WTC11 (cell line): ENCODE results near the gene CACNA1D. TPM values are rescaled to one million over a fixed set of nuclear protein-coding genes. Genes with fewer than 3 reads are reported as not detected.

Experiments
- ATAC-seq: fragments of 200-7000 bp; cut with Tn5 transposase; 2 replicates; pipeline ENCODE4 v1.10.0; 2021; ENCODE audit warnings: mild to moderate bottlenecking, moderate library complexity
- CTCF ChIA-PET: fragments of 300-600 bp; sonication (Branson Sonifier 250); formaldehyde crosslinking; loops from one replicate; lab custom pipeline; 2021; ENCODE audit warnings: antibody characterized with exemption; lab: Charles Lee
- POLR2A ChIA-PET: fragments of 350-600 bp; sonication (Branson Sonifier 250); formaldehyde crosslinking; loops from one replicate; lab custom pipeline; 2021; ENCODE audit warnings: antibody characterized with exemption; lab: Charles Lee
- DNase-seq: peaks from one replicate; pipeline ENCODE4 v3.0.0; 2021; ENCODE audit warnings: low spot score
- H3K27ac Mint-ChIP-seq: 2 replicates; pipeline ENCODE4 v1.8.0; 2021; ENCODE audit warnings: mixed read lengths
- H3K27me3 Mint-ChIP-seq: 2 replicates; pipeline ENCODE4 v1.8.0; 2021; ENCODE audit warnings: low read depth, mild to moderate bottlenecking, moderate library complexity, mixed read lengths
- H3K36me3 Mint-ChIP-seq: 2 replicates; pipeline ENCODE4 v1.8.0; 2021; ENCODE audit warnings: mixed read lengths
- H3K4me1 Mint-ChIP-seq: 2 replicates; pipeline ENCODE4 v1.8.0; 2022; ENCODE audit warnings: mixed read lengths
- H3K4me3 Mint-ChIP-seq: 2 replicates; pipeline ENCODE4 v1.8.0; 2021; ENCODE audit warnings: mild to moderate bottlenecking, moderate library complexity, mixed read lengths
- H3K9me3 Mint-ChIP-seq: 2 replicates; pipeline ENCODE4 v1.8.0; 2021; ENCODE audit warnings: mixed read lengths
- AFF4 ChIP-seq: sonication (generic); formaldehyde crosslinking; IDR thresholded peaks from 2 replicates; pipeline ENCODE4 v1.8.1; 2023; ENCODE audit warnings: mild to moderate bottlenecking, missing genetic modification reagents, borderline replicate concordance
- ATF1 ChIP-seq: sonication (generic); formaldehyde crosslinking; IDR thresholded peaks from 2 replicates; pipeline ENCODE4 v1.8.1; 2023; ENCODE audit warnings: mild to moderate bottlenecking, moderate library complexity, missing genetic modification reagents
- CREM ChIP-seq: sonication (generic); formaldehyde crosslinking; IDR thresholded peaks from 2 replicates; pipeline ENCODE4 v1.8.1; 2022; ENCODE audit warnings: mild to moderate bottlenecking, missing genetic modification reagents, moderate library complexity
- CTCF ChIP-seq: fragments of 200-600 bp; IDR thresholded peaks from 2 replicates; pipeline ENCODE4 v1.8.0; 2022; ENCODE audit warnings: antibody characterized with exemption
- EMX1 ChIP-seq: fragments of 250-450 bp; sonication (Bioruptor Pico); IDR thresholded peaks from 2 replicates; pipeline ENCODE4 v1.8.0; 2021; ENCODE audit warnings: mild to moderate bottlenecking
- ETV6 ChIP-seq: sonication (generic); formaldehyde crosslinking; IDR thresholded peaks from 2 replicates; pipeline ENCODE4 v1.8.1; 2022; ENCODE audit warnings: mild to moderate bottlenecking, missing genetic modification reagents
- FOXP1 ChIP-seq: sonication (generic); formaldehyde crosslinking; IDR thresholded peaks from 2 replicates; pipeline ENCODE4 v1.8.0; 2022; ENCODE audit warnings: missing genetic modification reagents, mild to moderate bottlenecking, moderate library complexity, borderline replicate concordance
- GTF2I ChIP-seq: fragments of 250-450 bp; sonication (Bioruptor Pico); conservative IDR thresholded peaks from 2 replicates; pipeline ENCODE4 v1.4.0; 2021; ENCODE audit warnings: mild to moderate bottlenecking
- IRF1 ChIP-seq: sonication (generic); formaldehyde crosslinking; IDR thresholded peaks from 2 replicates; pipeline ENCODE4 v1.8.0; 2023; ENCODE audit warnings: missing genetic modification reagents
- JUN ChIP-seq: sonication (generic); formaldehyde crosslinking; IDR thresholded peaks from 2 replicates; pipeline ENCODE4 v1.8.0; 2023; ENCODE audit warnings: mild to moderate bottlenecking, missing genetic modification reagents
- KAT7 ChIP-seq: sonication (generic); formaldehyde crosslinking; IDR thresholded peaks from 2 replicates; pipeline ENCODE4 v1.8.1; 2023; ENCODE audit warnings: missing genetic modification reagents, mild to moderate bottlenecking, borderline replicate concordance
- NR3C1 ChIP-seq: sonication (generic); formaldehyde crosslinking; conservative IDR thresholded peaks from 2 replicates; pipeline ENCODE4 v1.8.1; 2023; ENCODE audit warnings: low read depth, mild to moderate bottlenecking, missing genetic modification reagents
- RELA ChIP-seq: sonication (generic); formaldehyde crosslinking; IDR thresholded peaks from 2 replicates; pipeline ENCODE4 v1.8.1; 2022; ENCODE audit warnings: missing genetic modification reagents, mild to moderate bottlenecking, borderline replicate concordance
- RORB ChIP-seq: fragments of 250-450 bp; sonication (Bioruptor Pico); IDR thresholded peaks from 2 replicates; pipeline ENCODE4 v1.9.0; 2021; ENCODE audit warnings: mild to moderate bottlenecking
- TEAD1 ChIP-seq: sonication (generic); formaldehyde crosslinking; IDR thresholded peaks from 2 replicates; pipeline ENCODE4 v1.8.0; 2022; ENCODE audit warnings: mild to moderate bottlenecking, missing genetic modification reagents
- USF1 ChIP-seq: sonication (generic); formaldehyde crosslinking; IDR thresholded peaks from 2 replicates; pipeline ENCODE4 v1.8.0; 2022; ENCODE audit warnings: mild to moderate bottlenecking, missing genetic modification reagents
- ZNF263 ChIP-seq: sonication (generic); formaldehyde crosslinking; IDR thresholded peaks from 2 replicates; pipeline ENCODE4 v1.8.1; 2022; ENCODE audit warnings: low read depth, mild to moderate bottlenecking, moderate library complexity, missing genetic modification reagents
- ZNF317 ChIP-seq: sonication (generic); formaldehyde crosslinking; IDR thresholded peaks from 2 replicates; pipeline ENCODE4 v1.8.1; 2023; ENCODE audit warnings: low read depth, mild to moderate bottlenecking, moderate library complexity, missing genetic modification reagents, borderline replicate concordance
- ZNF423 ChIP-seq: fragments of 250-450 bp; sonication (Bioruptor Pico); IDR thresholded peaks from 2 replicates; pipeline ENCODE4 v2.1.2; 2022; ENCODE audit warnings: mild to moderate bottlenecking, moderate library complexity
- total RNA-seq: library from RNA; stranded (reverse); gene quantifications from 3 replicates; pipeline ENCODE4 v1.2.3, GENCODE V29; 2021
- TF ChIP-seq, protein P1 (sequence below): fragments of 250-450 bp; sonication (Bioruptor Pico); conservative IDR thresholded peaks from 2 replicates; pipeline ENCODE4 v1.9.0; 2021; ENCODE audit warnings: mild to moderate bottlenecking

CACNA1D gene
- total RNA-seq, 1 experiment from 2014 or later = 2.3 TPM

DNA sequence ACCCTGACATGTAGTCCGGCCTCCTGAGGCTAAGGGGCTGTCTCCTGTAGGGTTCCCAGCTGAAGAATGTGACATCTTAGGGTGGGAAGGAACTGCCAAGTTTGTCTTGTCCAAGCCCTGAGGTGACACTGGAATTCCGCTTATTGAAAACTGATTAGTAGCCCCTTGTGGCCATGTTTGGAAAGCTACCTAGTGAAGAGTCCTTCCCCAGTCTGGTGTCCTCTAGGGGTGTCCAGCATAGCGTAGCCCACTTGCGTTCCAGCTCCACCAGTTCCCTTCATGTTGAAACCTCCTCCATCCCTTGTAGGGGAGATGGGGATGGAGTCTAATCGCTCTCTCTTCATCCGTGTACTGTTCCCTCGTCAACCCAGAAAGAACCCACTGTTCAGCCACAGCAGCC lies 272.3 kb downstream of the CACNA1D start:
- H3K4me3 Mint-ChIP-seq = no peak overlapping the region
- no peak overlapping the region for H3K27ac Mint-ChIP-seq
- peaks cover 12% of the 10 kb centered on the region for H3K4me1 Mint-ChIP-seq
- CTCF ChIA-PET = interaction anchor here (0.5 to 2.0 kb wide), 5 partner anchors 16 to 88 kb away, joined by 3 to 5 read pairs (median 4); no protein-coding TSS in a partner anchor
- TF ChIP-seq, protein P1, sequence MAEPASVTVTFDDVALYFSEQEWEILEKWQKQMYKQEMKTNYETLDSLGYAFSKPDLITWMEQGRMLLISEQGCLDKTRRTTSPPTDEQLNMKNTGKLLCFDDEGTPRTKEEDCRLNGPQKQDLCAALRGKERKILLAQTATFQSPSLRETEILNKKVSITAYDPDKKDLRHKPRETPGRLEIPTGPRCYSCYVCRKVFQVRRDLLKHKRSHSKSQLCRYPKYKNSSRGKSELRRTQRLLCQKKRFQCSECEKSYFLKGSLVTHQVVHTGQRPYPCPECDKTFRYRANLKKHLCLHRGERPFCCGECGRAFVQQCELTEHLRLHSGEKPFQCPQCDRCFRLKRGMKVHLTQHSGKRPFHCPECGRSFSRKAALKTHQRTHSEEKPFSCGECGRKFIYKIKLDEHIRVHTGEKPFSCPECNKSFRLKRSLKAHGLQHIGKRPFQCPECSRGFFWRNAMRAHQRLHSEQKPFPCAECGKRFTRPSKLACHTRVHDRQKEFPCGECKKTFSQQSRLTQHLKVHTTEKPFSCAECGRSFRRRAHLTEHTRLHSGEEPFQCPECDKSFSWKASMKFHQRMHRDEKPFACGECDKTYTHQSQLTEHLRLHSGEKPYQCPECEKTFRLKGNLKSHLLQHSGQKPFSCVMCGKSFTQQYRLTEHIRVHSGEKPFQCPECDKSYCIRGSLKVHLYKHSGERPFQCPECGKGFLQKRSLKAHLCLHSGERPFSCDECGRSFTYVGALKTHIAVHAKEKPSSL = no peak
- no peak for TF ChIP-seq RELA
- no peak for TF ChIP-seq USF1
- no peak for TF ChIP-seq CTCF
- TF ChIP-seq ZNF317 = no peak
- TF ChIP-seq ATF1 = no peak
- no peak for TF ChIP-seq IRF1
- TF ChIP-seq EMX1 = no peak
- ATAC-seq = peak; percentile 30; the same call in 1 of the 2 replicates
- H3K27me3 Mint-ChIP-seq = no peaks in the 10 kb centered on the region
- DNase-seq = no peak
- H3K36me3 Mint-ChIP-seq = no peaks in the 10 kb centered on the region
- POLR2A ChIA-PET = no interaction called here
- H3K9me3 Mint-ChIP-seq = no peaks in the 10 kb centered on the region

DNA sequence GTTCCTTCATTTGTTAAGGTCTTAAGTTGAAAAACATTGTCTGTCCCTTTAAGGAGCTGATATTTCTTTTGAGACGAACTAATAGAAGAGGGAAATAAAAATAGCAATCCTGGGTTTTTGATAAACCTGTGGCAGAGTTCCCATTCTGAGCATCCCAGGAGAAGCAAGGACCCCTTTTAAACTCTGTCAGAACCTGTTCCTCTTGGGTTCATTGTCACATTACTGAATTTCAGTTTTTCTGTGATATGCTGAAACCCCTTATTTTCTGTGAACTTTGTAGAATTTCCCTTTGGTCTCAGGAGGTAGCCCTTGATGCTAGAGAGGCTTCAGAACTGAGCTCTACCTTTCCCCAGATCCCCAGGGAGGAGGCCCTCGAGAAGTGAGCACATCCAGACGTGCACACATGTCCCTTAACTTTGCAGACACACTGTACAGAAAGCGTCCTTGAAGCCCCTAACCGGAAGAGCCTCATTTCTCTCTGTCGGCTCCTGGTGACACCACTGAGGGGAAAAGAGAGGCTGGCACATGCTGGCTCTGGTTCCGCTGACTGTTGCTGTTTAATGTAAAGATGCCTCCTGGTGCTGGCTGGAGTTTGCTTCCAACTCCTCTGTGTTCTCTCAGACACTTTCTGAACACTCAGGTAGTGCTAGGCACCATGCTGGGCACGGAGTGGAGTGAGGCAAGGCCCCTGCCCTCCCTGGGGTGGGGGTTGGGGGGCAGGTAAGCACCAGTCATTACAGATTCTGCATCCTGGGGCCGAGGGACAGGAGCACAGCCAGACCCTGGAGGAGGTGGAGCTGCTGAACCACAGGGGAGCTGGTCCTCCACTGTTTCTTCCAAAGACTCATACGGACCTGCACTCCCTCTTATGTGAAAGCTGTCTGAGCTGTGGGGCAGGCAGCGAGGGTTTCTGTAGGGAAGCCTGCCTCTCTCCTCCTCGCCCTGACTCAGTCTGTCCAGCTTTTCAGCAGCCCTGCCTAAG lies 274.4 kb downstream of the CACNA1D start:
- Mint-ChIP-seq H3K27me3 (no peaks in the 10 kb centered on the region), H3K4me1 (peaks cover 12% of the 10 kb centered on the region), H3K9me3 (no peaks in the 10 kb centered on the region), H3K36me3 (no peaks in the 10 kb centered on the region), H3K27ac (no peak overlapping the region; the same call in 1 of the 2 replicates), H3K4me3 (no peak overlapping the region)
- peak; percentile 36 for ATAC-seq
- peak; percentile 72; the same call in 1 of the 2 replicates for TF ChIP-seq ZNF263 (CRISPR knock-in tag)
- TF ChIP-seq ZNF423 (CRISPR knock-in tag) = peak; percentile 42
- no peak for TF ChIP-seq CREM (CRISPR knock-in tag)
- ChIA-PET POLR2A (interaction anchor here (1.1 kb wide), 1 partner anchor 12 kb away, joined by 3 read pairs; no protein-coding TSS in a partner anchor), CTCF (interaction anchor here (1.0 kb wide), 1 partner anchor 24 kb away, joined by 4 read pairs; no protein-coding TSS in a partner anchor)
- DNase-seq = no peak

GRCh38 chr3:53772562-53772961 lies 278.2 kb downstream of the CACNA1D start:
- DNase-seq = no peak
- H3K4me1 Mint-ChIP-seq = peaks cover 20% of the 10 kb centered on the region
- H3K4me3 Mint-ChIP-seq = no peak overlapping the region
- H3K27ac Mint-ChIP-seq = no peak overlapping the region
- no peaks in the 10 kb centered on the region for H3K9me3 Mint-ChIP-seq
- CTCF ChIA-PET = no interaction called here
- no peak for TF ChIP-seq CREM (CRISPR knock-in tag)
- no peak for TF ChIP-seq NR3C1 (CRISPR knock-in tag)
- no peaks in the 10 kb centered on the region for H3K27me3 Mint-ChIP-seq
- no peak for ATAC-seq
- H3K36me3 Mint-ChIP-seq = no peaks in the 10 kb centered on the region
- POLR2A ChIA-PET = no interaction called here

GRCh38 chr3:53773021-53773436 lies 278.6 kb downstream of the CACNA1D start:
- Mint-ChIP-seq H3K36me3 (no peaks in the 10 kb centered on the region), H3K4me3 (no peak overlapping the region), H3K4me1 (peaks cover 16% of the 10 kb centered on the region), H3K9me3 (no peaks in the 10 kb centered on the region), H3K27ac (no peak overlapping the region), H3K27me3 (no peaks in the 10 kb centered on the region)
- CTCF ChIA-PET = no interaction called here
- no peak for ATAC-seq
- no peak for DNase-seq
- POLR2A ChIA-PET = no interaction called here
- no peak for TF ChIP-seq FOXP1
- TF ChIP-seq TEAD1 (CRISPR knock-in tag) = no peak
- TF ChIP-seq GTF2I (CRISPR knock-in tag) = no peak
- TF ChIP-seq RORB = no peak
- no peak for TF ChIP-seq ETV6 (CRISPR knock-in tag)
- TF ChIP-seq JUN = no peak
- no peak for TF ChIP-seq AFF4 (CRISPR knock-in tag)
- TF ChIP-seq KAT7 = no peak
